ENCODE results near the gene TMEM132A.

DNA sequence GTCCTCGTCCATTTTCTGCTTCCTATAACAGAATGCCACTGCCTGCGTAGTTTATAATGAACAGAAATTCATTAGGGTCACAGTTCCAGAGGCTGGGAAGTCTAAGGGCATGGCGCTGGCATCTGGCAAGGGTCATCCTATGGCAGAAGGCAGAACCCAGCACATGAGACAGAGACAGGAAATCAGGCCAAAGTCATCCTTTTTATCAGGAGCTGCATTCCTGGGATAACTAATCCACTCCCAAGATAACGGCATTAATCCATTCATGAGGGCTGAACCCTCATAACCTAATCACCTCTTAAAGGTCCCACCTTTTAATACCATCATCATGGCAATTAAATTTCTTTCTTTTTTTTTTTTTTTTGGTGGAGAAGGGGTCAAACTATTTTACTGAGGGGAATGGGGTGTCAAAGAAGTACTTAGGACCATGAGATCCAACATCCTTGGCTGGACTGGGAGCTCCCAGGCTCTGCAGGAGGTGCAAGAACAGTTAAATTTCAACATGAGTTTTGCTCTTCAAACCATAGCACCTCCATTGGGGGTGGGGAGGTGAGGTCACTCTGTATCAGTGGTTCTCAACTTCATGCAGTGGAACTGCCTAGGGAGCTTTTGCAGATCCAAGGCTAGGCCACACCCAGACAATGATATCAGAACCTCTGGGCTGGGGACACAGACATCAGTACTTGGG lies 5.9 kb upstream of the TMEM132A start:
- TF ChIP-seq CHD2 (IDR thresholded peaks at IDR 0.05; ENCODE audit: low read length, partially characterized antibody), result no peak
- TF ChIP-seq GABPA (IDR thresholded peaks at IDR 0.05; ENCODE audit: low read depth), result no peak
- TF ChIP-seq JUND (IDR thresholded peaks at IDR 0.05), result no peak
- TF ChIP-seq TAF1 (IDR thresholded peaks at IDR 0.05; ENCODE audit: borderline replicate concordance, low read depth, low read length), result no peak
- TF ChIP-seq, protein P1, sequence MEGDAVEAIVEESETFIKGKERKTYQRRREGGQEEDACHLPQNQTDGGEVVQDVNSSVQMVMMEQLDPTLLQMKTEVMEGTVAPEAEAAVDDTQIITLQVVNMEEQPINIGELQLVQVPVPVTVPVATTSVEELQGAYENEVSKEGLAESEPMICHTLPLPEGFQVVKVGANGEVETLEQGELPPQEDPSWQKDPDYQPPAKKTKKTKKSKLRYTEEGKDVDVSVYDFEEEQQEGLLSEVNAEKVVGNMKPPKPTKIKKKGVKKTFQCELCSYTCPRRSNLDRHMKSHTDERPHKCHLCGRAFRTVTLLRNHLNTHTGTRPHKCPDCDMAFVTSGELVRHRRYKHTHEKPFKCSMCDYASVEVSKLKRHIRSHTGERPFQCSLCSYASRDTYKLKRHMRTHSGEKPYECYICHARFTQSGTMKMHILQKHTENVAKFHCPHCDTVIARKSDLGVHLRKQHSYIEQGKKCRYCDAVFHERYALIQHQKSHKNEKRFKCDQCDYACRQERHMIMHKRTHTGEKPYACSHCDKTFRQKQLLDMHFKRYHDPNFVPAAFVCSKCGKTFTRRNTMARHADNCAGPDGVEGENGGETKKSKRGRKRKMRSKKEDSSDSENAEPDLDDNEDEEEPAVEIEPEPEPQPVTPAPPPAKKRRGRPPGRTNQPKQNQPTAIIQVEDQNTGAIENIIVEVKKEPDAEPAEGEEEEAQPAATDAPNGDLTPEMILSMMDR (IDR thresholded peaks at IDR 0.05), result no peak
- no peak for TF ChIP-seq TEAD4 (IDR thresholded peaks at IDR 0.05; ENCODE audit: borderline replicate concordance, insufficient read depth)
- TF ChIP-seq RAD21 (IDR thresholded peaks at IDR 0.05; ENCODE audit: low read length), result no peak
- TF ChIP-seq RCOR1 (IDR thresholded peaks at IDR 0.05; ENCODE audit: low read length), result no peak
- TF ChIP-seq POLR2AphosphoS5 (IDR thresholded peaks at IDR 0.05; ENCODE audit: low read depth, low read length), result no peak
- TF ChIP-seq SMC3 (IDR thresholded peaks at IDR 0.05; ENCODE audit: low read depth, low read length), result no peak
- no peak for TF ChIP-seq TCF12 (IDR thresholded peaks at IDR 0.05)
- TF ChIP-seq IRF3 (IDR thresholded peaks at IDR 0.05; ENCODE audit: low read depth, low read length), result no peak
- no peak for TF ChIP-seq EP300 (IDR thresholded peaks at IDR 0.05; ENCODE audit: borderline replicate concordance in 1 of 2, low read depth in 1 of 2, low read length in 1 of 2)
- TF ChIP-seq EZH2phosphoT487 (IDR thresholded peaks at IDR 0.05; ENCODE audit: borderline replicate concordance, low read depth), result no peak
